ENCODE data around the gene METTL15.
"Not testable (repeated sequence)": the region's sequence is repeated elsewhere in the genome, so short reads cannot be mapped to it uniquely, and the experiment has no call there.

METTL15 gene

GRCh38 chr11:28153586-28153985, 45.4 kb downstream of the METTL15 start:
- no peak for DNase-seq
- in situ Hi-C loops (cut with HindIII; ENCODE audit: low pct_ligation_motif_present, low pct_unique_long_range_greater_than_20kb, low sequenced_read_pairs), result no loop called here

- in situ Hi-C loops (cut with HindIII; ENCODE audit: low pct_ligation_motif_present, low pct_unique_long_range_greater_than_20kb, low sequenced_read_pairs), result no loop called here
Measured at GRCh38 chr11:28168718-28169117, 60.5 kb downstream of the METTL15 start.

GRCh38 chr11:28169816-28170215, 61.6 kb downstream of the METTL15 start:
- DNase-seq, result no peak
- in situ Hi-C loops (cut with HindIII; ENCODE audit: low pct_ligation_motif_present, low pct_unique_long_range_greater_than_20kb, low sequenced_read_pairs), result no loop called here

More at GRCh38 chr11:28168718-28169117, 60.5 kb downstream of the METTL15 start:
- no peak for DNase-seq

GRCh38 chr11:28170759-28171158, 62.6 kb downstream of the METTL15 start:
- in situ Hi-C loops (cut with HindIII; ENCODE audit: low pct_ligation_motif_present, low pct_unique_long_range_greater_than_20kb, low sequenced_read_pairs), result no loop called here
- no peak for DNase-seq

GRCh38 chr11:28176351-28176750, 68.2 kb downstream of the METTL15 start:
- in situ Hi-C loops (cut with HindIII; ENCODE audit: low pct_ligation_motif_present, low pct_unique_long_range_greater_than_20kb, low sequenced_read_pairs), result no loop called here
- no peak for DNase-seq

- in situ Hi-C loops (cut with HindIII; ENCODE audit: low pct_ligation_motif_present, low pct_unique_long_range_greater_than_20kb, low sequenced_read_pairs), result no loop called here
- DNase-seq, result no peak
Measured at GRCh38 chr11:28195449-28195848, 87.3 kb downstream of the METTL15 start.

GRCh38 chr11:28209906-28210305, 101.7 kb downstream of the METTL15 start:
- in situ Hi-C loops (cut with HindIII; ENCODE audit: low pct_ligation_motif_present, low pct_unique_long_range_greater_than_20kb, low sequenced_read_pairs), result no loop called here
- no peak for DNase-seq

GRCh38 chr11:28222063-28222462, 113.9 kb downstream of the METTL15 start:
- in situ Hi-C loops (cut with HindIII; ENCODE audit: low pct_ligation_motif_present, low pct_unique_long_range_greater_than_20kb, low sequenced_read_pairs); DNase-seq: not testable (repeated sequence)

- DNase-seq, result no peak
- in situ Hi-C loops (cut with HindIII; ENCODE audit: low pct_ligation_motif_present, low pct_unique_long_range_greater_than_20kb, low sequenced_read_pairs), result no loop called here
Measured at GRCh38 chr11:28223577-28223976, 115.4 kb downstream of the METTL15 start.

GRCh38 chr11:28223994-28224393, 115.8 kb downstream of the METTL15 start:
- DNase-seq, result no peak
- in situ Hi-C loops (cut with HindIII; ENCODE audit: low pct_ligation_motif_present, low pct_unique_long_range_greater_than_20kb, low sequenced_read_pairs), result no loop called here

GRCh38 chr11:28227460-28227859, 119.3 kb downstream of the METTL15 start:
- DNase-seq, result no peak
- in situ Hi-C loops (cut with HindIII; ENCODE audit: low pct_ligation_motif_present, low pct_unique_long_range_greater_than_20kb, low sequenced_read_pairs), result no loop called here

GRCh38 chr11:28228196-28228895, 120.2 kb downstream of the METTL15 start:
- in situ Hi-C loops (cut with HindIII; ENCODE audit: low pct_ligation_motif_present, low pct_unique_long_range_greater_than_20kb, low sequenced_read_pairs), result no loop called here
- DNase-seq, result no peak

GRCh38 chr11:28231475-28231874, 123.3 kb downstream of the METTL15 start:
- in situ Hi-C loops (cut with HindIII; ENCODE audit: low pct_ligation_motif_present, low pct_unique_long_range_greater_than_20kb, low sequenced_read_pairs), result no loop called here

GRCh38 chr11:28232649-28233048, 124.5 kb downstream of the METTL15 start:
- DNase-seq, result no peak
- in situ Hi-C loops (cut with HindIII; ENCODE audit: low pct_ligation_motif_present, low pct_unique_long_range_greater_than_20kb, low sequenced_read_pairs), result no loop called here

More at GRCh38 chr11:28231475-28231874, 123.3 kb downstream of the METTL15 start:
- no peak for DNase-seq

GRCh38 chr11:28241760-28242159, 133.6 kb downstream of the METTL15 start:
- in situ Hi-C loops (cut with HindIII; ENCODE audit: low pct_ligation_motif_present, low pct_unique_long_range_greater_than_20kb, low sequenced_read_pairs), result no loop called here

GRCh38 chr11:28242596-28242995, 134.4 kb downstream of the METTL15 start:
- DNase-seq, result no peak
- in situ Hi-C loops (cut with HindIII; ENCODE audit: low pct_ligation_motif_present, low pct_unique_long_range_greater_than_20kb, low sequenced_read_pairs), result no loop called here

More at GRCh38 chr11:28241760-28242159, 133.6 kb downstream of the METTL15 start:
- DNase-seq, result no peak

- DNase-seq, result no peak
- in situ Hi-C loops (cut with HindIII; ENCODE audit: low pct_ligation_motif_present, low pct_unique_long_range_greater_than_20kb, low sequenced_read_pairs), result no loop called here
Measured at GRCh38 chr11:28243061-28243460, 134.9 kb downstream of the METTL15 start.

GRCh38 chr11:28243581-28243980, 135.4 kb downstream of the METTL15 start:
- in situ Hi-C loops (cut with HindIII; ENCODE audit: low pct_ligation_motif_present, low pct_unique_long_range_greater_than_20kb, low sequenced_read_pairs), result no loop called here
- DNase-seq, result no peak

GRCh38 chr11:28245131-28245530, 136.9 kb downstream of the METTL15 start:
- in situ Hi-C loops (cut with HindIII; ENCODE audit: low pct_ligation_motif_present, low pct_unique_long_range_greater_than_20kb, low sequenced_read_pairs), result no loop called here
- no peak for DNase-seq

- in situ Hi-C loops (cut with HindIII; ENCODE audit: low pct_ligation_motif_present, low pct_unique_long_range_greater_than_20kb, low sequenced_read_pairs), result no loop called here
- DNase-seq, result no peak
Measured at GRCh38 chr11:28250192-28250591, 142.0 kb downstream of the METTL15 start.

All from ACHN (cell line).